Activated gamma-delta T cell treated with Interleukin-2 at 50 U/mL for 16 hours (primary cell): ENCODE results near the gene GNA15.
"Not testable (repeated sequence)": the region's sequence is repeated elsewhere in the genome, so short reads cannot be mapped to it uniquely, and the experiment has no call there.

Experiments used
- DNase-seq: peaks from one replicate; pipeline ENCODE4 v3.0.0-alpha.2; 2020

The GNA15 gene

DNA sequence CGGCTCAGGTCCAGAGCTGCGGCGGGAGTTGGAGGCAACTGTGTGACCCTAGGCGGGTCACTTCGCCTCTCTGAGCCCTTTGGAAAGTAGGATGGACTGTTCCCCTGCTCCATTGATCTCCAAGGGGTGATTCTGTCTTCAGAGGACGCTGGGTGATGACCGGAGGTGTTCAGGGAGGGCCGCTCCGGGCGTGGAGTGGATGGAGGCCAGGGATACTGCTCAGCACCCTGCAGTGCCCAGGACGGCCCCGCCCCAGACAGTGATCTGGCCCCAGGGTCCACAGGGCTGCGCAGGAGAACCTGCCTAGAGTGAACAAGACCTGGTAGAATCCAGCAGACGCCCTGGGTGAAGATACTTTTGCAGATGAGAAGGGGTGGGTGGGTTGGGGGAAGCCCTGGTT lies 56.9 kb downstream of the GNA15 start:
- DNase-seq = no peak

GRCh38 chr19:3193256-3194105 lies 57.6 kb downstream of the GNA15 start:
- no peak for DNase-seq

- DNase-seq = no peak
Observed at GRCh38 chr19:3194106-3195087, 58.6 kb downstream of the GNA15 start.

DNA sequence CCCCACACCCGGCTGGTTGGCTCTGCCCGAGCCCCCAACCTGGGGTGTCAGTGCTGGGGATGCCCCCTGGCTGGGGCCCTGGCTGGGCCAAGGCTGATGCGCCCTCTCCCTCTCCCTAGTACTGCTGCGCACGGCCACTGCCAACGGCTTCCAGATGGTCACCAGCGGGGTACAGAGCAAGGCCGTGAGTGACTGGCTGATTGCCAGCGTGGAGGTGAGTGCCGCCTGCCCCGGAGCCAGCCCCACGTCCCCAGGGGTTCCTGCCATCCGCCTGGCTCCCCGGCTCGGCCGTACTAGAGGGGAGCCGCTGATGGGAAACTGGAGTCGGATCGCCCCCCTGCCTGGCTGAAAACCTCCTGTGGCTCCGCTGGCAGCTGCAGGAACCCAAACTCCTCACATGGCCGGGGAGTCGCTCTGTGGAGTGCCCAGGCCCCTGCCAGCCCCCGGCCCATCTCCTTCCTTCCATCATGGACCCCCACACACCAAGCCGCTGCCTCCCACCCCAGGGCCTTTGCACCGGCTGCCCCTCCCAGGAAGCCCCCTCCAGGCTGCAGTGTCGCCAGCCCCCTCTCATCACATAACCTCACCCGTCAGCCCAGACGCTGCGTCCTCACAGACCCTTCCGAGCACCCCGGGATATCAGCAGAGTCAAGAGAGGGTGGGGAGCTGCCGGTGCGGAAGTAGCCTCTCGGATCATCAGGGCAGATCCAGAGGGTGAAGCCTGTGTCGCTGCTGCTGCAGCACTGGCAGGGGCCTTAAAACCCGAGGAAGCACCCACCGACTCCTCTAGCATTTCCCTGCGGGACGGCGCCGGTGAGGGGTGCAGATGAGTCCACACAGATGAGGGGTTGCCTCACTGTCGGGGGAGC lies 60.5 kb downstream of the GNA15 start:
- DNase-seq = no peak

DNA sequence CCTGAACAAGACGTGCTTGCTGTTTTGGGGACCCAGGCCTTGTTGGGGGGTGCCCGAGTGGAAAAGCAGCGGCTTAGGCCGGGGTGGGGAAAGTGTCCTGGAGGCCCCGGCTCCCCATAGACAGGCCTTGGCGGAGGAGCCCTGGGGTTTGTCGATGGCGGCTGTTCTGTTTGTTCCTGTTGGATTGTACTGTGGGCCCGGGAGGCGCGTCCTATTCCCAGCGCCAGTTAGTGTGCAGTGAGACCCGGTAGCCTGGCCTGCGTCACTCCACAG lies 61.0 kb downstream of the GNA15 start:
- DNase-seq = no peak

DNA sequence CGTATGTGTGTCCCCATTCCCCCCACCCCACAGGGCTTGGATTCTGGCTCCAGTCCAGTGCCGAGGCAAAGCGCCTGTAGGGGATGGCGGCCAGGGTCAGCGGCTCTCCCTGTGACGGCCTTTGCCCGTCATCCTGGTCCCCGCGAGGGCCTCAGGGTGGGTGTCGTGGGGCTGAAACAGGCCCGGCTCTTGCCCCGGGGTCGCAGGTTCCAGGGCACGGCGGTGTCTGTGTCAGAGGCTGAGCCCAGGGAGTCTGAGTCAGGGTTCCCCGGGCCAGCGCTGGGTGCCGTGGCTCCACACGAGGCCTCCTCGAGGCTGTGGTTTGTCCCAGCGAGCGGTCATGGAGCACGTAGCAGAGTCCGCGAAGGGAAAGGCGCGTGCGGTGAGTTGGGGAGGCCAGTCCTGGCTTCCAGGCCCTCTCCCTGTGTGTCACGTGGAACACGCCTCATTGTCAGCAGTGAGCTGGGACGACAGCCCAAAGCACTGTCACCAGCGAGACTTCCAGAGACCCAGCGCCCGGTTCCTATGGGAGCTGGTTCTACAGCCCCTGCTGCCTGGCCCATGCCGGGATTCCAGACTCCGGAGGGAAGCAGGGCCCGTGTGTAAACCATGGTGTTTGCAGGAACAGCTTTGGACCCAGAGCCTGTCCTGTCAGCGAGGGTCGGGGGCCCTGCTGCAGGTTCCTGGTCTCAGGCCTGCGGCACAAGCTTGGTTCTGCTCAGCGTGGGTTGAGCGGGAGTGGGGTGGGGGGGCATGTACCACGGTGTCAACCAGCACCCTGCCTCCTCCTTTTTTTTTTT lies 63.3 kb downstream of the GNA15 start:
- no peak for DNase-seq

GRCh38 chr19:3201072-3201700 lies 65.4 kb downstream of the GNA15 start:
- no peak for DNase-seq

- DNase-seq = no peak
Observed at GRCh38 chr19:3201911-3202310, 66.1 kb downstream of the GNA15 start.

GRCh38 chr19:3202346-3202745 lies 66.5 kb downstream of the GNA15 start:
- DNase-seq = no peak

DNA sequence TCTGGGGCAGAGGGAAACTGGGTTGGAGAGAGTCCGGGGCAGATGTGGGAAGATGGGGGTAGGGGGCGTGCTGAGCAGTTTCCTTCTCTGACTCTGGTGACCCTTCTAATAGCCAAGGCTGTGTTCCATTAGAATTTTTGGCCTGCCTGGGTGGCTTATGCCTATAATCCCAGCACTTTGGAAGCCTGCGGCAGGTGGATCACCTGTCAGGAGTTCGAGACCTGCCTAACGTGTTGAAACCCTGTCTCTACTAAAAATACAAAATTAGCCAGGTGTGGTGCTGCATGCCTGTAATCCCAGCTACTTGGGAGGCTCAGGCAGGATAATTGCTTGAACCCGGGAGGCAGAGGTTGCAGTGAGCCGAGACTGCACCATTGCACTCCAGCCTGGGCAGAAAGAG lies 67.1 kb downstream of the GNA15 start:
- not testable (repeated sequence) for DNase-seq

DNA sequence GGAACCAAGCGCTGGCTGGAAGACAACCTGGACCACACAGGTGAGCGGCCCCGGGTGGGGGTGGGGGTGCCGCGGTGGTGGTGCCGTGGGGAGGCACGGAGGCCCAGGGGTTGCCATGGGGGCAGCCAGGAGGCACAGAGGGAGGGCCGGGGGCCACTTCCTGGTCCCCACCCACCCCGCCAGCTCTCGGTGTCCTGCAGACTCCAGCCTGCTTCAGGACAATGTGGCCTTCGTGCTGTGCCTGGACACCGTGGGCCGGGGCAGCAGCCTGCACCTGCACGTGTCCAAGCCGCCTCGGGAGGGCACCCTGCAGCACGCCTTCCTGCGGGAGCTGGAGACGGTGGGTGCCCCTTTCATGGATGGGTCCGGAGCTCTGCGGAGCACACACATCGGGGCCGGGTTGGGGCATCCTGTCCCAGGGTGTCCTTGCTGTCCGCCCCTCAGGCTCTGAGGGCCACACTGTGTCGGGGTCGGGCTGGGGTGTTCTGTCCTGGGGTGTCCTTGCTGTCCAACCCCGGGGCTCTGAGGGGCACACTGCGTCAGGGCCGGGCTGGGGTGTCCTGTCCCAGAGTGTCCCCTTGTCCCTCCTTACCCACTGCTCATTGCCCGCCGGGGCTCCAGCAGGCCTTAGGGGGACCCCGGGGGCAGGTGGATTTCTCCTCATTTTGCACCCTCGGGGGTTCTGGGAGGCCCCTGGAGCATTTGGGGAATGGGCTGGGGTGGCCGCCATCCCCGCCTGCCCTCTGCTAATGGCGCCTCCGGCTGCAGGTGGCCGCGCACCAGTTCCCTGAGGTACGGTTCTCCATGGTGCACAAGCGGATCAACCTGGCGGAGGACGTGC lies 68.2 kb downstream of the GNA15 start:
- DNase-seq = no peak

- no peak for DNase-seq
Observed at GRCh38 chr19:3204646-3205275, 68.9 kb downstream of the GNA15 start.

DNA sequence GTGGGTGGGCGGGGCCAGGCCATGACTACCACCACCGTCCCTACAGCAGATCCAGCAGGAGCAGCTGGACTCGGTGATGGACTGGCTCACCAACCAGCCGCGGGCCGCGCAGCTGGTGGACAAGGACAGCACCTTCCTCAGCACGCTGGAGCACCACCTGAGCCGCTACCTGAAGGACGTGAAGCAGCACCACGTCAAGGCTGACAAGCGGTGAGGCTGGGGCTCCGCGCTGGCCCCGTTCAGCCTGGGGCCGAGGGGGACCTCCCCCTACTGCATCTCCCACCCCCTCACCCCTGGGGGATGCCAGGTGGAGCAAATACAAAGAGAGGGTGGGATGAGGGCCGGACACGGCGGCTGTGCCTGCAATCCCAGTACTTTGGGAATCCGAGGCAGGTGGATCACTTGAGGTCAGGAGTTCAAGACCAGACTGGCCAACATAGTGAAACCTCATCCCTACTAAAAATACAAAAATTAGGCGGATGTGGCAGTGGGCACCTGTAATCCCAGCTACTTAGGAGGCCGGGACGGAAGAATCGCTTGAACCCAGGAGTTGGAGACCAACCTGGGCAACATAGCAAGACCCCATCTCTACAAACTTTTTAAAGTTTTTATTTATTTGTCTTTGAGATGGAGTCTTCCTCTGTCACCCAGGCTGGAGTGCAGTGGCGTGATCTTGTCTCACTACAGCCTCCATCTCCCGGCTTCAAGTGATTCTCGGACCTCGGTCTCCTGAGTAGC lies 70.6 kb downstream of the GNA15 start:
- DNase-seq = no peak

DNA sequence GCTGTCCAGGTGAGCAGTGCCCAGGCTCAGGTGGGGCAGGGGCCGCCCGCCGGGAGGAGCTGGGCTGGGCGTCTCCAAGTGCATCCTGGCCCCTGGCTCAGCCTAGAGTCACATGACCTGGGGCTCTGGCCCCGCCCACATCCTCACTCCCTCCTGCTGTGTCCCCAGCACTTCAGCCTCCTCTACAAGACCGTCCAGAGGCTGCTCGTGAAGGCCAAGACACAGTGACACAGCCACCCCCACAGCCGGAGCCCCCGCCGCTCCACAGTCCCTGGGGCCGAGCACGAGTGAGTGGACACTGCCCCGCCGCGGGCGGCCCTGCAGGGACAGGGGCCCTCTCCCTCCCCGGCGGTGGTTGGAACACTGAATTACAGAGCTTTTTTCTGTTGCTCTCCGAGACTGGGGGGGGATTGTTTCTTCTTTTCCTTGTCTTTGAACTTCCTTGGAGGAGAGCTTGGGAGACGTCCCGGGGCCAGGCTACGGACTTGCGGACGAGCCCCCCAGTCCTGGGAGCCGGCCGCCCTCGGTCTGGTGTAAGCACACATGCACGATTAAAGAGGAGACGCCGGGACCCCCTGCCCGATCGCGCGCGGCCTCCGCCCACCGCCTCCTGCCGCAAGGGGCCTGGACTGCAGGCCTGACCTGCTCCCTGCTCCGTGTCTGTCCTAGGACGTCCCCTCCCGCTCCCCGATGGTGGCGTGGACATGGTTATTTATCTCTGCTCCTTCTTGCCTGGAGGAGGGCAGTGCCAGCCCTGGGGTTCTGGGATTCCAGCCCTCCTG lies 71.8 kb downstream of the GNA15 start:
- DNase-seq = no peak

DNA sequence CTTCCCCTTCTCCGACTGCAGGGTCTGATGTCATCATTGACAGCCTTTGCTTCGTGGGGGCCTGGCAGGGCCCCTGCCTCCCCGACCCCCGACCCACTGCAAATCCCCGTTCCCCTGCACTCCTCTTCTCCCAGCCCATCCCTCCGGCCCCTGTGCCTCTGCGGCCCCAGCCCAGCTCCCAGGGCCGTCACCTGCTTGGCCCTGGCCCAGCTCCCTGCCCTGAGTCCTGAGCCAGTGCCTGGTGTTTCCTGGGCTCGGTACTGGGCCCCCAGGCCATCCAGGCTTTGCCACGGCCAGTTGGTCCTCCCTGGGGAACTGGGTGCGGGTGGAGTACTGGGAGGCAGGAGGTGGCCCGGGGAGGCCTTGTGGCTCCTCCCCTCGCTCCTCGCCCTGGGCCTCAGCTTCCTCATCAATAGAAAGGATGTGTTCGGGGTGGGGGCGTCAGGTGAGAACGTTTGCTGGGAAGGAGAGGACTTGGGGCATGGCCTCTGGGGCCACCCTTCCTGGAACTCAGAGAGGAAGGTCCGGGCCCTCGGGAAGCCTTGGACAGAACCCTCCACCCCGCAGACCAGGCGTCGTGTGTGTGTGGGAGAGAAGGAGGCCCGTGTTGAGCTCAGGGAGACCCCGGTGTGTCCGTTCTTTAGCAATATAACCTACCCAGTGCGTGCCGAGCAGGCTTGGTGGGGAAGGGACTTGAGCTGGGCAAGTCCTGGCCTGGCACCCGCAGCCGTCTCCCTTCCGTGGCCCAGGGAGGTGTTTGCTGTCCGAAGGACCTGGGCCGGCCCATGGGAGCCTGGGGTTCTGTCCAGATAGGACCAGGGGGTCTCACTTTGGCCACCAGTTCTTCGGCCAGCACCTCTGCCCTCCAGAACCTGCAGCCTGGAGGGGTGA lies 72.7 kb downstream of the GNA15 start:
- DNase-seq = no peak

- DNase-seq = peak; percentile 62
Observed at GRCh38 chr19:3210347-3211017, 74.6 kb downstream of the GNA15 start.

GRCh38 chr19:3211191-3211590 lies 75.4 kb downstream of the GNA15 start:
- DNase-seq = no peak
